ENCODE data around the gene DEFB124. TPM values are rescaled to one million over a fixed set of nuclear protein-coding genes. Genes with fewer than 3 reads are reported as not detected.

DEFB124 gene
- total RNA-seq, 1 experiment from 2014 or later: not detected

- Mint-ChIP-seq H3K27me3 (ENCODE audit: unreplicated experiment) (peaks cover 25% of the 10 kb centered on the region), H3K4me1 (ENCODE audit: low read depth, unreplicated experiment) (peaks cover 12% of the 10 kb centered on the region), H3K9me3 (ENCODE audit: low read depth, unreplicated experiment) (peaks cover 3% of the 10 kb centered on the region), H3K27ac (ENCODE audit: unreplicated experiment) (no peak overlapping the region), H3K4me3 (ENCODE audit: low read depth, unreplicated experiment) (no peak overlapping the region), H3K36me3 (ENCODE audit: insufficient read depth, unreplicated experiment) (no peaks in the 10 kb centered on the region)
- DNase-seq: no peak
- TF ChIP-seq CTCF (IDR thresholded peaks at IDR 0.05; ENCODE audit: unreplicated experiment): no peak
- BruUV-seq (replicated peaks): no TSS peak
- intact Hi-C loops (cut with micrococcal nuclease; ENCODE audit: unreplicated experiment): no loop called here
- CTCF ChIA-PET: interaction anchor here (0.6 to 4.5 kb wide), 7 partner anchors 8 to 1588 kb away, joined by 3 to 28 read pairs (median 4); no protein-coding TSS in a partner anchor
These were observed 10.8 kb upstream of the DEFB124 start for GRCh38 chr20:31485450-31486339.

- Mint-ChIP-seq H3K27me3 (ENCODE audit: unreplicated experiment) (peaks cover 29% of the 10 kb centered on the region), H3K9me3 (ENCODE audit: low read depth, unreplicated experiment) (peaks cover 3% of the 10 kb centered on the region), H3K4me1 (ENCODE audit: low read depth, unreplicated experiment) (peaks cover 12% of the 10 kb centered on the region), H3K36me3 (ENCODE audit: insufficient read depth, unreplicated experiment) (no peaks in the 10 kb centered on the region), H3K4me3 (ENCODE audit: low read depth, unreplicated experiment) (no peak overlapping the region), H3K27ac (ENCODE audit: unreplicated experiment) (no peak overlapping the region)
- TF ChIP-seq CTCF (IDR thresholded peaks at IDR 0.05; ENCODE audit: unreplicated experiment): no peak
- BruUV-seq (replicated peaks): no TSS peak
- CTCF ChIA-PET: interaction anchor here (0.7 kb wide), 3 partner anchors 68 to 161 kb away, joined by 3 to 5 read pairs (median 4); no protein-coding TSS in a partner anchor
- DNase-seq: no peak
- intact Hi-C loops (cut with micrococcal nuclease; ENCODE audit: unreplicated experiment): no loop called here
These were observed 9.1 kb upstream of the DEFB124 start for GRCh38 chr20:31484001-31484400.

GRCh38 chr20:31476643-31477215 lies 1.8 kb upstream of the DEFB124 start:
- H3K4me3 Mint-ChIP-seq (ENCODE audit: low read depth, unreplicated experiment): no peak overlapping the region
- H3K9me3 Mint-ChIP-seq (ENCODE audit: low read depth, unreplicated experiment): no peaks in the 10 kb centered on the region
- H3K36me3 Mint-ChIP-seq (ENCODE audit: insufficient read depth, unreplicated experiment): no peaks in the 10 kb centered on the region
- DNase-seq: no peak
- intact Hi-C loops (cut with micrococcal nuclease; ENCODE audit: unreplicated experiment): no loop called here
- H3K4me1 Mint-ChIP-seq (ENCODE audit: low read depth, unreplicated experiment): no peaks in the 10 kb centered on the region
- CTCF ChIA-PET: interaction anchor here (0.6 kb wide), 1 partner anchor 491 kb away, joined by 3 read pairs; the partner anchor contains the start of gene XKR7
- TF ChIP-seq CTCF (IDR thresholded peaks at IDR 0.05; ENCODE audit: unreplicated experiment): no peak
- no TSS peak for BruUV-seq (replicated peaks)
- peaks cover 86% of the 10 kb centered on the region for H3K27me3 Mint-ChIP-seq (ENCODE audit: unreplicated experiment)
- H3K27ac Mint-ChIP-seq (ENCODE audit: unreplicated experiment): no peak overlapping the region

- BruUV-seq (replicated peaks): no TSS peak
- no peak for TF ChIP-seq CTCF (IDR thresholded peaks at IDR 0.05; ENCODE audit: unreplicated experiment)
- CTCF ChIA-PET: interaction anchor here (0.6 kb wide), 1 partner anchor 491 kb away, joined by 3 read pairs; the partner anchor contains the start of gene XKR7
- Mint-ChIP-seq H3K36me3 (ENCODE audit: insufficient read depth, unreplicated experiment) (no peaks in the 10 kb centered on the region), H3K4me1 (ENCODE audit: low read depth, unreplicated experiment) (no peaks in the 10 kb centered on the region), H3K4me3 (ENCODE audit: low read depth, unreplicated experiment) (no peak overlapping the region), H3K9me3 (ENCODE audit: low read depth, unreplicated experiment) (no peaks in the 10 kb centered on the region), H3K27ac (ENCODE audit: unreplicated experiment) (no peak overlapping the region), H3K27me3 (ENCODE audit: unreplicated experiment) (peaks cover 81% of the 10 kb centered on the region)
- DNase-seq: no peak
- intact Hi-C loops (cut with micrococcal nuclease; ENCODE audit: unreplicated experiment): no loop called here
These were observed 1.3 kb upstream of the DEFB124 start for GRCh38 chr20:31476294-31476585.
